ENCODE results near the gene EPN2.
A peak's percentile ranks its signal among the peaks of the same experiment; 100 is the strongest.
"Not testable (repeated sequence)": the region's sequence is repeated elsewhere in the genome, so short reads cannot be mapped to it uniquely, and the experiment has no call there.

Gene EPN2

GRCh38 chr17:19348806-19349205, 111.6 kb downstream of the EPN2 start:
- Histone ChIP-seq H3K27ac (replicated peaks; ENCODE audit: low read length) (no peak overlapping the region), H4K91ac (ENCODE audit: low read depth, low read length, poor library complexity) (no peak overlapping the region), H3K23ac (ENCODE audit: low read depth, low read length, poor library complexity) (no peak overlapping the region), H3K9me3 (replicated peaks in 1 of 2; ENCODE audit: control insufficient read depth in 2 of 2, insufficient read depth in 1 of 2, low read depth in 1 of 2, low read length in 2 of 2) (peaks cover 0 to 2% of the 10 kb centered on the region in 2 donors), H3K18ac (ENCODE audit: low read length) (peak overlapping the region; percentile 58), H2BK15ac (ENCODE audit: low read length) (no peak overlapping the region), H3K4me2 (ENCODE audit: insufficient read depth, low read length, poor library complexity, severe bottlenecking) (no peak overlapping the region), H3K36me3 (replicated peaks in 1 of 2; ENCODE audit: control insufficient read depth in 2 of 2, insufficient read depth in 2 of 2, low read length in 2 of 2) (peaks cover 0 to 3% of the 10 kb centered on the region in 2 donors), H3K4ac (ENCODE audit: low read length) (no peak overlapping the region), H3K4me3 (ENCODE audit: low read length in 2 of 2) (no peak overlapping the region), H3K79me1 (ENCODE audit: low read depth, low read length) (peaks cover 3% of the 10 kb centered on the region), H3K14ac (ENCODE audit: low read length) (no peak overlapping the region), H3K27me3 (ENCODE audit: control insufficient read depth in 3 of 3, insufficient read depth in 3 of 3, low read depth in 1 of 3, low read length in 3 of 3) (no peaks in the 10 kb centered on the region), H2BK120ac (ENCODE audit: low read depth, low read length) (no peak overlapping the region), H4K8ac (ENCODE audit: low read depth, low read length) (no peak overlapping the region), H2BK5ac (ENCODE audit: low read length) (no peak overlapping the region), H3K4me1 (ENCODE audit: control insufficient read depth in 2 of 2, insufficient read depth in 1 of 2, low read depth in 1 of 2, low read length in 2 of 2) (peaks cover 5 to 11% of the 10 kb centered on the region in 2 donors), H2BK12ac (ENCODE audit: low read length) (no peak overlapping the region), H2AK5ac (ENCODE audit: low read depth, low read length) (no peak overlapping the region), H3K9ac (ENCODE audit: low read depth, low read length, poor library complexity) (peak overlapping the region; percentile 30), H2AFZ (ENCODE audit: low read length) (no peak overlapping the region)
- DNase-seq (ENCODE audit: low spot score): no peak
- WGBS, 2 donors (ENCODE audit: extremely low coverage in 2 of 2, insufficient read length in 2 of 2, insufficient replicate concordance in 1 of 2): no CpG with 5 or more reads among the region's 9 CpGs

DNA sequence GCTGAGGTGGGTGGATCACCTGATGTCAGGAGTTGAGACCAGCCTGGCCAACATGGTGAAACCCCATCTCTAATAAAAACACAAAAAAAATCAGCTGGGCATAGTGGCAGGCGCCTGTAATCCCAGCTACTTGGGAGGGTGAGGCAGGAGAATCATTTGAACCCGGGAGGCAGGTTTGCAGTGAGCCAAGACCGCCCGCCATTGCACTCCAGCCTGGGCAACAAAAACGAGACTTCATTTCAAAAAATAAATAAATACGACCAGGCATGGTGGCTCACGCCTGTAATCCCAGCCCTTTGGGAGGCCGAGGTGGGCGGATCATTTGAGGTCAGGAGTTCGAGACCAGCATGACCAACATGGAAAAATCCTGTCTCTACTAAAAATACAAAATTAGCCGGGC, 116.2 kb downstream of the EPN2 start:
- not testable (repeated sequence) for H3K9me3 ChIP-seq (replicated peaks in 1 of 2; ENCODE audit: control insufficient read depth in 2 of 2, insufficient read depth in 1 of 2, low read depth in 1 of 2, low read length in 2 of 2); H2BK12ac ChIP-seq (ENCODE audit: low read length); H2BK120ac ChIP-seq (ENCODE audit: low read depth, low read length); H4K8ac ChIP-seq (ENCODE audit: low read depth, low read length); H2BK15ac ChIP-seq (ENCODE audit: low read length); H3K27me3 ChIP-seq (ENCODE audit: control insufficient read depth in 3 of 3, insufficient read depth in 3 of 3, low read depth in 1 of 3, low read length in 3 of 3); H3K18ac ChIP-seq (ENCODE audit: low read length); H3K4me1 ChIP-seq (ENCODE audit: control insufficient read depth in 2 of 2, insufficient read depth in 1 of 2, low read depth in 1 of 2, low read length in 2 of 2); H2AK5ac ChIP-seq (ENCODE audit: low read depth, low read length); H4K91ac ChIP-seq (ENCODE audit: low read depth, low read length, poor library complexity); H3K79me1 ChIP-seq (ENCODE audit: low read depth, low read length); DNase-seq (ENCODE audit: low spot score); H3K4me3 ChIP-seq (ENCODE audit: low read length in 2 of 2); H3K23ac ChIP-seq (ENCODE audit: low read depth, low read length, poor library complexity); H3K9ac ChIP-seq (ENCODE audit: low read depth, low read length, poor library complexity); H3K27ac ChIP-seq (replicated peaks; ENCODE audit: low read length); H3K4me2 ChIP-seq (ENCODE audit: insufficient read depth, low read length, poor library complexity, severe bottlenecking); H2AFZ ChIP-seq (ENCODE audit: low read length); H3K14ac ChIP-seq (ENCODE audit: low read length); H3K4ac ChIP-seq (ENCODE audit: low read length); H2BK5ac ChIP-seq (ENCODE audit: low read length)
- peaks cover 5 to 10% of the 10 kb centered on the region in 2 donors for H3K36me3 ChIP-seq (replicated peaks in 1 of 2; ENCODE audit: control insufficient read depth in 2 of 2, insufficient read depth in 2 of 2, low read length in 2 of 2)
- WGBS, 2 donors (ENCODE audit: extremely low coverage in 2 of 2, insufficient read length in 2 of 2, insufficient replicate concordance in 1 of 2): no CpG with 5 or more reads among the region's 11 CpGs

DNA sequence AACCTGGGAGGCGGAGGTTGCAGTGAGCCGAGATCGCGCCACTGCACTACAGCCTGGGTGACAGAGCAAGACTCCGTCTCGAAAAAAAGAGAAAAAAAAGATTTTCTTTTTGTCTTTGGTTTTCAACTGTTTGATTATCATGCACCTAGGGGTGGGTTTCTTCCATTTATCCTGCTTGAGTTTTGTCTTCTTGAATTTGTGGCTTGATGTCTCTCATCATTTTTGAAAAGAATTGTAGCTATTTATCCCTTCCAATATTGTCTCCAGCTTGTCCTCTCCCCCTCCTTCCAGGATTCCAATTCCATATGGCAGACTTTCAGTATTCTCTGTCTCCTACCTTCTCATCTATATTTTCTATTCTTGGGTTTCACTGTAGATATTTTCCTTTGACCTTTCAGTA, 117.6 kb downstream of the EPN2 start:
- no CpG with 5 or more reads among the region's 6 CpGs for WGBS, 2 donors (ENCODE audit: extremely low coverage in 2 of 2, insufficient read length in 2 of 2, insufficient replicate concordance in 1 of 2)
- no peak overlapping the region for H2BK15ac ChIP-seq (ENCODE audit: low read length)
- no peak overlapping the region for H3K4ac ChIP-seq (ENCODE audit: low read length)
- H3K23ac ChIP-seq (ENCODE audit: low read depth, low read length, poor library complexity): no peak overlapping the region
- no peak overlapping the region for H4K8ac ChIP-seq (ENCODE audit: low read depth, low read length)
- no peak overlapping the region for H2AK5ac ChIP-seq (ENCODE audit: low read depth, low read length)
- no peak overlapping the region for H3K27ac ChIP-seq (replicated peaks; ENCODE audit: low read length)
- no peak overlapping the region for H3K14ac ChIP-seq (ENCODE audit: low read length)
- H3K9me3 ChIP-seq (replicated peaks in 1 of 2; ENCODE audit: control insufficient read depth in 2 of 2, insufficient read depth in 1 of 2, low read depth in 1 of 2, low read length in 2 of 2): no peaks in the 10 kb centered on the region
- no peak overlapping the region for H3K4me3 ChIP-seq (ENCODE audit: low read length in 2 of 2)
- H2BK12ac ChIP-seq (ENCODE audit: low read length): no peak overlapping the region
- no peak for DNase-seq (ENCODE audit: low spot score)
- H4K91ac ChIP-seq (ENCODE audit: low read depth, low read length, poor library complexity): no peak overlapping the region
- no peak overlapping the region for H3K18ac ChIP-seq (ENCODE audit: low read length)
- H3K79me1 ChIP-seq (ENCODE audit: low read depth, low read length): no peaks in the 10 kb centered on the region
- H2BK5ac ChIP-seq (ENCODE audit: low read length): no peak overlapping the region
- no peaks in the 10 kb centered on the region for H3K27me3 ChIP-seq (ENCODE audit: control insufficient read depth in 3 of 3, insufficient read depth in 3 of 3, low read depth in 1 of 3, low read length in 3 of 3)
- H3K4me2 ChIP-seq (ENCODE audit: insufficient read depth, low read length, poor library complexity, severe bottlenecking): no peak overlapping the region
- H3K9ac ChIP-seq (ENCODE audit: low read depth, low read length, poor library complexity): no peak overlapping the region
- peaks cover 6 to 14% of the 10 kb centered on the region in 2 donors for H3K36me3 ChIP-seq (replicated peaks in 1 of 2; ENCODE audit: control insufficient read depth in 2 of 2, insufficient read depth in 2 of 2, low read length in 2 of 2)
- no peak overlapping the region for H2BK120ac ChIP-seq (ENCODE audit: low read depth, low read length)
- H2AFZ ChIP-seq (ENCODE audit: low read length): no peak overlapping the region
- H3K4me1 ChIP-seq (ENCODE audit: control insufficient read depth in 2 of 2, insufficient read depth in 1 of 2, low read depth in 1 of 2, low read length in 2 of 2): no peaks in the 10 kb centered on the region

GRCh38 chr17:19357351-19357750, 120.2 kb downstream of the EPN2 start:
- H3K4me3 ChIP-seq (ENCODE audit: low read length in 2 of 2): no peak overlapping the region
- no peak overlapping the region for H3K14ac ChIP-seq (ENCODE audit: low read length)
- H2BK120ac ChIP-seq (ENCODE audit: low read depth, low read length): no peak overlapping the region
- DNase-seq (ENCODE audit: low spot score): no peak
- peaks cover 6 to 14% of the 10 kb centered on the region in 2 donors for H3K36me3 ChIP-seq (replicated peaks in 1 of 2; ENCODE audit: control insufficient read depth in 2 of 2, insufficient read depth in 2 of 2, low read length in 2 of 2)
- H3K27me3 ChIP-seq (ENCODE audit: control insufficient read depth in 3 of 3, insufficient read depth in 3 of 3, low read depth in 1 of 3, low read length in 3 of 3): no peaks in the 10 kb centered on the region
- H3K79me1 ChIP-seq (ENCODE audit: low read depth, low read length): no peaks in the 10 kb centered on the region
- no peak overlapping the region for H3K9ac ChIP-seq (ENCODE audit: low read depth, low read length, poor library complexity)
- H4K91ac ChIP-seq (ENCODE audit: low read depth, low read length, poor library complexity): no peak overlapping the region
- no peak overlapping the region for H3K23ac ChIP-seq (ENCODE audit: low read depth, low read length, poor library complexity)
- no peak overlapping the region for H2BK15ac ChIP-seq (ENCODE audit: low read length)
- no peak overlapping the region for H2BK5ac ChIP-seq (ENCODE audit: low read length)
- H2AK5ac ChIP-seq (ENCODE audit: low read depth, low read length): no peak overlapping the region
- peaks cover 0 to 7% of the 10 kb centered on the region in 2 donors for H3K4me1 ChIP-seq (ENCODE audit: control insufficient read depth in 2 of 2, insufficient read depth in 1 of 2, low read depth in 1 of 2, low read length in 2 of 2)
- no peak overlapping the region for H3K27ac ChIP-seq (replicated peaks; ENCODE audit: low read length)
- no CpG with 5 or more reads among the region's 7 CpGs for WGBS, 2 donors (ENCODE audit: extremely low coverage in 2 of 2, insufficient read length in 2 of 2, insufficient replicate concordance in 1 of 2)
- H2BK12ac ChIP-seq (ENCODE audit: low read length): no peak overlapping the region
- no peak overlapping the region for H2AFZ ChIP-seq (ENCODE audit: low read length)
- H3K9me3 ChIP-seq (replicated peaks in 1 of 2; ENCODE audit: control insufficient read depth in 2 of 2, insufficient read depth in 1 of 2, low read depth in 1 of 2, low read length in 2 of 2): no peaks in the 10 kb centered on the region
- H3K18ac ChIP-seq (ENCODE audit: low read length): no peak overlapping the region
- no peak overlapping the region for H3K4ac ChIP-seq (ENCODE audit: low read length)
- H4K8ac ChIP-seq (ENCODE audit: low read depth, low read length): no peak overlapping the region
- no peak overlapping the region for H3K4me2 ChIP-seq (ENCODE audit: insufficient read depth, low read length, poor library complexity, severe bottlenecking)

Data from neuronal stem cell (in vitro differentiated cells).